HCT116 (cell line): ENCODE measurements around the gene AVPI1. TPM values are rescaled to one million over a fixed set of nuclear protein-coding genes. Genes with fewer than 3 reads are reported as not detected.

Experiments
- ATAC-seq: fragments of 200-7000 bp; cut with Tn5 transposase; 2 replicates; pipeline ENCODE4 v1.9.1; 2020; ENCODE audit warnings: mild to moderate bottlenecking, moderate library complexity
- BruUV-seq: library from RNA; stranded (reverse); fragments of 400-500 nt; replicated peaks from 2 replicates; lab custom pipeline; 2021; lab: Mats Ljungman, UMichigan
- CTCF ChIA-PET: fragments of 300-600 bp; sonication (Branson Sonifier 250); formaldehyde crosslinking; loops from one replicate; lab custom pipeline; 2021; ENCODE audit warnings: antibody characterized with exemption; lab: Charles Lee
- POLR2A ChIA-PET: fragments of 300-600, 350-600 bp; sonication (Branson Sonifier 250); formaldehyde crosslinking; loops from one replicate; lab custom pipeline; 2021; ENCODE audit warnings: antibody characterized with exemption; lab: Charles Lee
- RAD21 ChIA-PET, 2 experiments: fragments of 300-600 bp; sonication (Branson Sonifier 250); formaldehyde crosslinking; loops; one replicate each; lab custom pipeline; 2023; ENCODE audit warnings: low total read pairs in 2 of 2; ENCODE audit not compliant: uncharacterized antibody in 2 of 2, unreplicated experiment in 2 of 2, low non-redundant PET in 1 of 2; lab: Charles Lee
- DNase-seq: peaks from one replicate; pipeline ENCODE4 v3.0.0-alpha.2; 2010; ENCODE audit warnings: low read depth, low spot score
- H2AFZ ChIP-seq: fragments of 200-600 bp; shearing (Covaris generic), sonication (generic); 2 replicates; pipeline ENCODE4 v1.6.1; 2017; ENCODE audit warnings: low read depth, mixed run types, mixed read lengths, antibody characterized with exemption, low read length; ENCODE audit not compliant: poor library complexity, severe bottlenecking
- H3K27ac ChIP-seq: 2 replicates; pipeline ENCODE4 v1.5.1; 2012; ENCODE audit warnings: low read depth, low read length
- H3K27me3 ChIP-seq: fragments of 200-600 bp; sonication (generic); 2 replicates; pipeline ENCODE4 v1.6.1; 2016; ENCODE audit warnings: mixed run types, low read length, mixed read lengths; ENCODE audit not compliant: insufficient read depth
- H3K36me3 ChIP-seq, 2 experiments: fragments of 200-500 bp in 1 of 2; fragments of 200-600 bp in 1 of 2; sonication (Bioruptor generic) in 1 of 2; sonication (generic) in 1 of 2; 2 replicates each; pipeline versions ENCODE4 v1.5.1 to v1.6.1; 2014 to 2016; ENCODE audit warnings: low read length in 2 of 2, inconsistent platforms in 1 of 2, mixed read lengths in 1 of 2, mixed run types in 1 of 2; ENCODE audit not compliant: insufficient read depth in 2 of 2, control insufficient read depth in 1 of 2
- H3K4me1 ChIP-seq, 2 experiments: fragments of 200-600 bp in 1 of 2; sonication (generic) in 1 of 2; 2 replicates each; pipeline versions ENCODE4 v1.5.1 to v1.6.1; 2012 to 2017; ENCODE audit warnings: low read length in 2 of 2, inconsistent platforms in 1 of 2, mild to moderate bottlenecking in 1 of 2, mixed read lengths in 1 of 2, mixed run types in 1 of 2, moderate library complexity in 1 of 2; ENCODE audit not compliant: insufficient read depth in 2 of 2, control insufficient read depth in 1 of 2
- H3K4me2 ChIP-seq: fragments of 200-600 bp; sonication (generic); 2 replicates; pipeline ENCODE4 v1.6.1; 2017; ENCODE audit warnings: mixed run types, low read length, mixed read lengths
- H3K4me3 ChIP-seq, 2 experiments: fragments of 200-600 bp in 1 of 2; sonication (generic) in 1 of 2; replicated peaks in 1 of 2; 2 replicates each; pipeline ENCODE4 v1.5.1; 2011 to 2016; ENCODE audit warnings: low read length in 2 of 2, control low read depth in 1 of 2, low read depth in 1 of 2, mild to moderate bottlenecking in 1 of 2, mixed read lengths in 1 of 2, mixed run types in 1 of 2
- H3K79me2 ChIP-seq: fragments of 200-600 bp; sonication (generic); 2 replicates; pipeline ENCODE4 v1.6.1; 2017; ENCODE audit warnings: mild to moderate bottlenecking, mixed run types, low read length, moderate library complexity, mixed read lengths; ENCODE audit not compliant: insufficient read depth
- H3K9ac ChIP-seq: fragments of 200-600 bp; sonication (generic); 2 replicates; pipeline ENCODE4 v1.6.1; 2016; ENCODE audit warnings: low read length, mixed read lengths
- H3K9me2 ChIP-seq: fragments of 200-600 bp; sonication (generic), shearing (Covaris generic); 2 replicates; pipeline ENCODE4 v1.6.1; 2017; ENCODE audit warnings: mixed run types, mild to moderate bottlenecking, moderate library complexity; ENCODE audit not compliant: insufficient read depth
- H3K9me3 ChIP-seq, 2 experiments: fragments of 200-500 bp in 1 of 2; fragments of 200-600 bp in 1 of 2; sonication (Bioruptor generic) in 1 of 2; sonication (generic) in 1 of 2; 2 replicates each; pipeline ENCODE4 v1.6.1; 2014 to 2017; ENCODE audit warnings: low read length in 2 of 2, mixed read lengths in 2 of 2, inconsistent platforms in 1 of 2, low read depth in 1 of 2, mild to moderate bottlenecking in 1 of 2, mixed run types in 1 of 2, moderate library complexity in 1 of 2; ENCODE audit not compliant: control insufficient read depth in 1 of 2, insufficient read depth in 1 of 2
- H4K20me1 ChIP-seq: fragments of 200-600 bp; sonication (generic), shearing (Covaris generic); 2 replicates; pipeline ENCODE4 v1.6.1; 2017; ENCODE audit warnings: mixed run types, mild to moderate bottlenecking, moderate library complexity; ENCODE audit not compliant: insufficient read depth
- CBX3 ChIP-seq: IDR thresholded peaks from 2 replicates; pipeline ENCODE4 v1.6.1; 2012; ENCODE audit warnings: low read depth
- CEBPB ChIP-seq: IDR thresholded peaks from 2 replicates; pipeline ENCODE4 v1.6.1; 2012; ENCODE audit warnings: low read depth
- CTCF ChIP-seq, 3 experiments: fragments of 200-600 bp in 1 of 3; sonication (generic) in 1 of 3; IDR thresholded peaks in 2 of 3; conservative IDR thresholded peaks in 1 of 3; 2 replicates each; pipeline ENCODE4 v1.5.1; 2012 to 2017; ENCODE audit warnings: low read depth in 2 of 3, low read length in 2 of 3, antibody characterized with exemption in 1 of 3, borderline replicate concordance in 1 of 3, control low read depth in 1 of 3, mild to moderate bottlenecking in 1 of 3, mixed read lengths in 1 of 3, mixed run types in 1 of 3, moderate library complexity in 1 of 3; ENCODE audit not compliant: insufficient read depth in 1 of 3
- EGR1 ChIP-seq: IDR thresholded peaks from 2 replicates; pipeline ENCODE4 v1.6.1; 2012; ENCODE audit warnings: low read depth
- FOSL1 ChIP-seq: IDR thresholded peaks from 2 replicates; pipeline ENCODE4 v1.6.1; 2012; ENCODE audit warnings: low read depth
- POLR2A ChIP-seq: IDR thresholded peaks from 2 replicates; pipeline ENCODE4 v1.7.0; 2011; ENCODE audit warnings: borderline replicate concordance; ENCODE audit not compliant: insufficient read depth, insufficient read length; ENCODE audit errors: extremely low read depth
- SIN3A ChIP-seq: IDR thresholded peaks from 2 replicates; pipeline ENCODE4 v1.6.1; 2012; ENCODE audit warnings: low read depth
- SP1 ChIP-seq: IDR thresholded peaks from 2 replicates; pipeline ENCODE4 v1.6.1; 2012; ENCODE audit warnings: low read depth
- TCF7L2 ChIP-seq: IDR thresholded peaks from 2 replicates; pipeline ENCODE4 v1.7.0; 2011; ENCODE audit warnings: borderline replicate concordance, inconsistent platforms; ENCODE audit not compliant: insufficient read depth, insufficient read length; ENCODE audit errors: extremely low read depth
- intact Hi-C: fragments of 100-400 bp; cut with micrococcal nuclease; formaldehyde crosslinking; loops from 2 replicates; pipeline ENCODE4 v1.10.0; 2022
- total RNA-seq: library from RNA; stranded (reverse); gene quantifications from one replicate; pipeline ENCODE4 v1.2.1, GENCODE V29; 2021; ENCODE audit not compliant: unreplicated experiment
- TF ChIP-seq, protein P1 (sequence below): IDR thresholded peaks from 2 replicates; pipeline ENCODE4 v1.6.1; 2012
- TF ChIP-seq, protein P2 (sequence below): IDR thresholded peaks from 2 replicates; pipeline ENCODE4 v1.6.1; 2012

AVPI1 gene
- total RNA-seq, 1 experiment from 2014 or later: 26.7 TPM

DNA sequence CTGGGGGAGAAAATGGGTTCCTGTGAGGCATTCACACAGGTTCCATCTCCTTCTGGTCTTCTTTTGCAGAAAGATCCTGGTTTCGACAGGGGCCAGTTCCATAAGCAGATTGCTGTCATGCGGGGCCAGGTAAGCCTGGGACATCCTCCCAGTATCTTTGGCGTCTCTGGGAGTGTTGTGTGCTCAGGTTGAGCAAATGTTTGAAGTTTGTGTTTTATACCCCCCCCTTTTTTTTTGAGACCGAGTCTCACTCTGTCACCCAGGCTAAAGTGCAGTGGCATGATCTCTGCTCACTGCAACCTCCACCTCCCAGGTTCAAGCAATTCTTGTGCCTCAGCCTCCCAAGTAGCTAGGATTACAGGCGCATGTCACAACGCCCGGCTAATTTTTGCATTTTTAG, 20.0 kb downstream of the AVPI1 start (continued):
- TF ChIP-seq CTCF (IDR thresholded peaks at IDR 0.05 in 2 of 3, conservative IDR thresholded peaks at IDR 0.05 in 1 of 3; ENCODE audit: borderline replicate concordance in 1 of 3, insufficient read depth in 1 of 3, low read depth in 2 of 3, low read length in 2 of 3) (no peak), SP1 (no peak), EGR1 (no peak), TCF7L2 (no peak), CBX3 (no peak)

DNA sequence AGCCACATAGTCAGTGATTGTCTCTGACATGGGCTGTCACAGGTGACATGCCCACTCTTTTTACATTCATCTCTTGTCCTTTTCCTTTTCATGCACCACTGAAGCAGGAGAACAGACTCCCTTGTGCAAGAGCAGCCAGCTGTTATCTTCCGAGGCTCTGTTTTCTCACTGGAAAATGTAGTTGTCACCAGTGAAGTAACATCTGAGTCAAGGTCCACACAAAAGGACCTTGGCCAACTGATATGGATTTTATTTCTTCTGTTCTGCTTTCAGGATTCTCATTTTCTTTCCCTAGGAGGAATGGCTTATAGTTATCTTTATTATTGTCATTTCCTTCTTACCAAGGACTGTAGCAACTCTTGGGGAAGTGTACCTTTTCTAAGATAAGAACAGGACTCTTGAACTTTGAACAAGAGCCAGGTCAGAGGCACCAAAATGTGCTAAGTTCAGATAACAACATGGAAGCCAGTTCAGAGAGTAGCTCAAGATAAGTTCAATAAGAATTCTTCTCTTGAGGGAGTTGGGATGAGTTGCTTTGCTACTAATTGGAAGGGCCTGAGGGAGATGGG, 22.7 kb downstream of the AVPI1 start:
- TF ChIP-seq CBX3 (no peak), SIN3A (no peak), POLR2A (no peak), FOSL1 (no peak), CEBPB (no peak), SP1 (no peak)
- TF ChIP-seq, protein P1, sequence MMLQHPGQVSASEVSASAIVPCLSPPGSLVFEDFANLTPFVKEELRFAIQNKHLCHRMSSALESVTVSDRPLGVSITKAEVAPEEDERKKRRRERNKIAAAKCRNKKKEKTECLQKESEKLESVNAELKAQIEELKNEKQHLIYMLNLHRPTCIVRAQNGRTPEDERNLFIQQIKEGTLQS: no peak
- TF ChIP-seq, protein P2, sequence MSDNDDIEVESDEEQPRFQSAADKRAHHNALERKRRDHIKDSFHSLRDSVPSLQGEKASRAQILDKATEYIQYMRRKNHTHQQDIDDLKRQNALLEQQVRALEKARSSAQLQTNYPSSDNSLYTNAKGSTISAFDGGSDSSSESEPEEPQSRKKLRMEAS: no peak
- TF ChIP-seq, all 23 proteins: peak for 0
- no peak overlapping the region for H2AFZ ChIP-seq
- peaks cover 21 to 38% of the 10 kb centered on the region in 2 experiments; a peak in 3 of 4 replicates for H3K36me3 ChIP-seq
- no peak overlapping the region for H3K4me2 ChIP-seq
- H3K4me1 ChIP-seq: no peaks in the 10 kb centered on the region
- H3K4me3 ChIP-seq: no peak overlapping the region
- no peaks in the 10 kb centered on the region for H3K27me3 ChIP-seq
- no peaks in the 10 kb centered on the region for H4K20me1 ChIP-seq
- no TSS peak for BruUV-seq
- H3K9me2 ChIP-seq: no peaks in the 10 kb centered on the region
- ATAC-seq (no peak), DNase-seq (no peak)
- H3K27ac ChIP-seq: no peak overlapping the region
- ChIA-PET POLR2A (no interaction called here), CTCF (no interaction called here), RAD21 (no interaction called here)
- H3K9me3 ChIP-seq: no peaks in the 10 kb centered on the region
- intact Hi-C loops: no loop called here
- no peak overlapping the region for H3K9ac ChIP-seq
- no peaks in the 10 kb centered on the region for H3K79me2 ChIP-seq
